WTC11 (cell line): ENCODE results near the gene PIGN. TPM values are rescaled to one million over a fixed set of nuclear protein-coding genes. Genes with fewer than 3 reads are reported as not detected.

Experiments
- ATAC-seq: fragments of 200-7000 bp; cut with Tn5 transposase; 2 replicates; pipeline ENCODE4 v1.10.0; 2021; ENCODE audit warnings: mild to moderate bottlenecking, moderate library complexity
- CTCF ChIA-PET: fragments of 300-600 bp; sonication (Branson Sonifier 250); formaldehyde crosslinking; loops from one replicate; lab custom pipeline; 2021; ENCODE audit warnings: antibody characterized with exemption; lab: Charles Lee
- POLR2A ChIA-PET: fragments of 350-600 bp; sonication (Branson Sonifier 250); formaldehyde crosslinking; loops from one replicate; lab custom pipeline; 2021; ENCODE audit warnings: antibody characterized with exemption; lab: Charles Lee
- DNase-seq: peaks from one replicate; pipeline ENCODE4 v3.0.0; 2021; ENCODE audit warnings: low spot score
- H3K27ac Mint-ChIP-seq: 2 replicates; pipeline ENCODE4 v1.8.0; 2021; ENCODE audit warnings: mixed read lengths
- H3K27me3 Mint-ChIP-seq: 2 replicates; pipeline ENCODE4 v1.8.0; 2021; ENCODE audit warnings: low read depth, mild to moderate bottlenecking, moderate library complexity, mixed read lengths
- H3K36me3 Mint-ChIP-seq: 2 replicates; pipeline ENCODE4 v1.8.0; 2021; ENCODE audit warnings: mixed read lengths
- H3K4me1 Mint-ChIP-seq: 2 replicates; pipeline ENCODE4 v1.8.0; 2022; ENCODE audit warnings: mixed read lengths
- H3K4me3 Mint-ChIP-seq: 2 replicates; pipeline ENCODE4 v1.8.0; 2021; ENCODE audit warnings: mild to moderate bottlenecking, moderate library complexity, mixed read lengths
- H3K9me3 Mint-ChIP-seq: 2 replicates; pipeline ENCODE4 v1.8.0; 2021; ENCODE audit warnings: mixed read lengths
- ETV6 ChIP-seq: sonication (generic); formaldehyde crosslinking; IDR thresholded peaks from 2 replicates; pipeline ENCODE4 v1.8.1; 2022; ENCODE audit warnings: mild to moderate bottlenecking, missing genetic modification reagents
- FOXJ3 ChIP-seq: sonication (generic); formaldehyde crosslinking; IDR thresholded peaks from 2 replicates; pipeline ENCODE4 v1.9.0; 2021; ENCODE audit warnings: missing genetic modification reagents, mild to moderate bottlenecking, borderline replicate concordance
- FOXK1 ChIP-seq: sonication (generic); formaldehyde crosslinking; IDR thresholded peaks from 2 replicates; pipeline ENCODE4 v1.8.0; 2022; ENCODE audit warnings: mild to moderate bottlenecking, moderate library complexity, missing genetic modification reagents
- JAZF1 ChIP-seq: fragments of 250-450 bp; sonication (Bioruptor Pico); IDR thresholded peaks from 2 replicates; pipeline ENCODE4 v1.9.0; 2021; ENCODE audit warnings: moderate library complexity, mild to moderate bottlenecking, inconsistent platforms
- MAX ChIP-seq: sonication (generic); formaldehyde crosslinking; IDR thresholded peaks from 2 replicates; pipeline ENCODE4 v1.8.0; 2022; ENCODE audit warnings: mild to moderate bottlenecking, missing genetic modification reagents
- NFATC4 ChIP-seq: fragments of 250-450 bp; sonication (Bioruptor Pico); IDR thresholded peaks from 2 replicates; pipeline ENCODE4 v1.9.0; 2021; ENCODE audit warnings: mild to moderate bottlenecking
- NFE2L1 ChIP-seq: sonication (generic); formaldehyde crosslinking; IDR thresholded peaks from 2 replicates; pipeline ENCODE4 v1.8.1; 2023; ENCODE audit warnings: missing genetic modification reagents
- RELA ChIP-seq: sonication (generic); formaldehyde crosslinking; IDR thresholded peaks from 2 replicates; pipeline ENCODE4 v1.8.1; 2022; ENCODE audit warnings: missing genetic modification reagents, mild to moderate bottlenecking, borderline replicate concordance
- SMAD3 ChIP-seq: sonication (generic); formaldehyde crosslinking; IDR thresholded peaks from 2 replicates; pipeline ENCODE4 v1.8.0; 2022; ENCODE audit warnings: missing genetic modification reagents, mild to moderate bottlenecking, borderline replicate concordance
- TEAD4 ChIP-seq: sonication (generic); formaldehyde crosslinking; IDR thresholded peaks from 2 replicates; pipeline ENCODE4 v1.8.0; 2022; ENCODE audit warnings: mild to moderate bottlenecking, missing genetic modification reagents
- USF2 ChIP-seq: sonication (generic); formaldehyde crosslinking; IDR thresholded peaks from 2 replicates; pipeline ENCODE4 v1.8.1; 2023; ENCODE audit warnings: mild to moderate bottlenecking, missing genetic modification reagents, moderate library complexity
- ZBTB43 ChIP-seq: sonication (generic); formaldehyde crosslinking; IDR thresholded peaks from 2 replicates; pipeline ENCODE4 v1.8.1; 2023; ENCODE audit warnings: mild to moderate bottlenecking, missing genetic modification reagents
- ZNF232 ChIP-seq: sonication (generic); formaldehyde crosslinking; IDR thresholded peaks from 2 replicates; pipeline ENCODE4 v1.8.0; 2022; ENCODE audit warnings: mild to moderate bottlenecking, missing genetic modification reagents
- ZNF263 ChIP-seq: sonication (generic); formaldehyde crosslinking; IDR thresholded peaks from 2 replicates; pipeline ENCODE4 v1.8.1; 2022; ENCODE audit warnings: low read depth, mild to moderate bottlenecking, moderate library complexity, missing genetic modification reagents
- ZNF317 ChIP-seq: sonication (generic); formaldehyde crosslinking; IDR thresholded peaks from 2 replicates; pipeline ENCODE4 v1.8.1; 2023; ENCODE audit warnings: low read depth, mild to moderate bottlenecking, moderate library complexity, missing genetic modification reagents, borderline replicate concordance
- ZNF423 ChIP-seq: fragments of 250-450 bp; sonication (Bioruptor Pico); IDR thresholded peaks from 2 replicates; pipeline ENCODE4 v2.1.2; 2022; ENCODE audit warnings: mild to moderate bottlenecking, moderate library complexity
- total RNA-seq: library from RNA; stranded (reverse); gene quantifications from 3 replicates; pipeline ENCODE4 v1.2.3, GENCODE V29; 2021
- TF ChIP-seq, protein P1 (sequence below): fragments of 250-450 bp; sonication (Bioruptor Pico); IDR thresholded peaks from 2 replicates; pipeline ENCODE4 v2.1.2; 2022; ENCODE audit warnings: mild to moderate bottlenecking, moderate library complexity
- TF ChIP-seq, protein P2 (sequence below): fragments of 200-600 bp; IDR thresholded peaks from 2 replicates; pipeline ENCODE4 v1.8.0; 2022; ENCODE audit warnings: antibody characterized with exemption
- TF ChIP-seq, protein P3 (sequence below): sonication (generic); formaldehyde crosslinking; IDR thresholded peaks from 2 replicates; pipeline ENCODE4 v1.8.1; 2023; ENCODE audit warnings: mild to moderate bottlenecking, moderate library complexity, missing genetic modification reagents
- TF ChIP-seq, protein P4 (sequence below): fragments of 250-450 bp; sonication (Bioruptor Pico); IDR thresholded peaks from 2 replicates; pipeline ENCODE4 v1.9.0; 2021; ENCODE audit warnings: moderate library complexity, mild to moderate bottlenecking, inconsistent platforms, borderline replicate concordance

PIGN gene
- total RNA-seq, 1 experiment from 2014 or later: 23.4 TPM

GRCh38 chr18:61998957-61999356 lies 187.9 kb downstream of the PIGN start:
- H3K27me3 Mint-ChIP-seq: peaks cover 3% of the 10 kb centered on the region; the same call in 1 of the 2 replicates
- peak overlapping the region; percentile 80 for H3K27ac Mint-ChIP-seq
- CTCF ChIA-PET: no interaction called here

GRCh38 chr18:61998335-61998734 lies 188.5 kb downstream of the PIGN start:
- CTCF ChIA-PET: no interaction called here
- ATAC-seq: no peak
- TF ChIP-seq FOXK1 (no peak), MAX (CRISPR knock-in tag) (no peak)
- Mint-ChIP-seq H3K27me3 (peaks cover 3% of the 10 kb centered on the region; the same call in 1 of the 2 replicates), H3K4me3 (no peak overlapping the region), H3K27ac (no peak overlapping the region), H3K9me3 (peaks cover 52% of the 10 kb centered on the region), H3K4me1 (peaks cover 42% of the 10 kb centered on the region), H3K36me3 (peaks cover 44% of the 10 kb centered on the region)
- POLR2A ChIA-PET: no interaction called here
- no peak for DNase-seq

More at GRCh38 chr18:61998957-61999356, 187.9 kb downstream of the PIGN start:
- H3K9me3 Mint-ChIP-seq: peaks cover 57% of the 10 kb centered on the region
- no peak for TF ChIP-seq RELA
- no peak for TF ChIP-seq SMAD3 (CRISPR knock-in tag)
- ATAC-seq: no peak
- no peak overlapping the region for H3K4me3 Mint-ChIP-seq
- H3K4me1 Mint-ChIP-seq: peaks cover 41% of the 10 kb centered on the region
- POLR2A ChIA-PET: no interaction called here
- DNase-seq: no peak
- H3K36me3 Mint-ChIP-seq: peaks cover 47% of the 10 kb centered on the region

DNA sequence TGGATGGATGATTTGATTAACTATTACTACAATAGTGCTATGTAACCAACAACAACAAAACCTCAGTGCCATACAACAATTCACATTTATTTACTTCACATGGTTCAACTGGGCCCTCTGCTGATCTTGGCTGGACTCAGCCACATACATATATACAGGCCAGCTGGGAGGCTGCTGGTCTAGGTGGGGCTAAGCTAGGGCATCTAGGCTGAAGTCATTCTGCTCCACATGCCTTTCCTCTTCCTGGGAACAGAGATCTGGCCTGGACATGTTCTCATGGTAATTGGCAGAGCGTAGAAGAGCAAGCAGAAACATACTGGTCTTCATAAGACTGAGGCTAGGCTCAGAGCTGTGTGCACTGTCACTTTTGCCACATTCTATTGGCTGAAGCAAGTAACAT lies 191.2 kb downstream of the PIGN start:
- ChIA-PET CTCF (no interaction called here), POLR2A (no interaction called here)
- peaks cover 41% of the 10 kb centered on the region for H3K4me1 Mint-ChIP-seq
- DNase-seq (no peak), ATAC-seq (no peak; the same call in 1 of the 2 replicates)
- peaks cover 3% of the 10 kb centered on the region; the same call in 1 of the 2 replicates for H3K27me3 Mint-ChIP-seq
- TF ChIP-seq TEAD4 (CRISPR knock-in tag) (no peak), FOXK1 (no peak), MAX (CRISPR knock-in tag) (no peak), ZNF263 (CRISPR knock-in tag) (no peak), NFE2L1 (CRISPR knock-in tag) (no peak), ZNF232 (CRISPR knock-in tag) (no peak), FOXJ3 (CRISPR knock-in tag) (no peak), USF2 (CRISPR knock-in tag) (no peak), ZNF317 (CRISPR knock-in tag) (no peak), ETV6 (no peak), NFATC4 (CRISPR knock-in tag) (no peak), ZBTB43 (CRISPR knock-in tag) (no peak), ZNF423 (no peak), JAZF1 (CRISPR knock-in tag) (no peak)
- TF ChIP-seq, protein P1, sequence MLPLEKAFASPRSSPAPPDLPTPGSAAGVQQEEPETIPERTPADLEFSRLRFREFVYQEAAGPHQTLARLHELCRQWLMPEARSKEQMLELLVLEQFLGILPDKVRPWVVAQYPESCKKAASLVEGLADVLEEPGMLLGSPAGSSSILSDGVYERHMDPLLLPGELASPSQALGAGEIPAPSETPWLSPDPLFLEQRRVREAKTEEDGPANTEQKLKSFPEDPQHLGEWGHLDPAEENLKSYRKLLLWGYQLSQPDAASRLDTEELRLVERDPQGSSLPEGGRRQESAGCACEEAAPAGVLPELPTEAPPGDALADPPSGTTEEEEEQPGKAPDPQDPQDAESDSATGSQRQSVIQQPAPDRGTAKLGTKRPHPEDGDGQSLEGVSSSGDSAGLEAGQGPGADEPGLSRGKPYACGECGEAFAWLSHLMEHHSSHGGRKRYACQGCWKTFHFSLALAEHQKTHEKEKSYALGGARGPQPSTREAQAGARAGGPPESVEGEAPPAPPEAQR: no peak
- TF ChIP-seq, protein P2, sequence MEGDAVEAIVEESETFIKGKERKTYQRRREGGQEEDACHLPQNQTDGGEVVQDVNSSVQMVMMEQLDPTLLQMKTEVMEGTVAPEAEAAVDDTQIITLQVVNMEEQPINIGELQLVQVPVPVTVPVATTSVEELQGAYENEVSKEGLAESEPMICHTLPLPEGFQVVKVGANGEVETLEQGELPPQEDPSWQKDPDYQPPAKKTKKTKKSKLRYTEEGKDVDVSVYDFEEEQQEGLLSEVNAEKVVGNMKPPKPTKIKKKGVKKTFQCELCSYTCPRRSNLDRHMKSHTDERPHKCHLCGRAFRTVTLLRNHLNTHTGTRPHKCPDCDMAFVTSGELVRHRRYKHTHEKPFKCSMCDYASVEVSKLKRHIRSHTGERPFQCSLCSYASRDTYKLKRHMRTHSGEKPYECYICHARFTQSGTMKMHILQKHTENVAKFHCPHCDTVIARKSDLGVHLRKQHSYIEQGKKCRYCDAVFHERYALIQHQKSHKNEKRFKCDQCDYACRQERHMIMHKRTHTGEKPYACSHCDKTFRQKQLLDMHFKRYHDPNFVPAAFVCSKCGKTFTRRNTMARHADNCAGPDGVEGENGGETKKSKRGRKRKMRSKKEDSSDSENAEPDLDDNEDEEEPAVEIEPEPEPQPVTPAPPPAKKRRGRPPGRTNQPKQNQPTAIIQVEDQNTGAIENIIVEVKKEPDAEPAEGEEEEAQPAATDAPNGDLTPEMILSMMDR: no peak
- TF ChIP-seq, protein P3, sequence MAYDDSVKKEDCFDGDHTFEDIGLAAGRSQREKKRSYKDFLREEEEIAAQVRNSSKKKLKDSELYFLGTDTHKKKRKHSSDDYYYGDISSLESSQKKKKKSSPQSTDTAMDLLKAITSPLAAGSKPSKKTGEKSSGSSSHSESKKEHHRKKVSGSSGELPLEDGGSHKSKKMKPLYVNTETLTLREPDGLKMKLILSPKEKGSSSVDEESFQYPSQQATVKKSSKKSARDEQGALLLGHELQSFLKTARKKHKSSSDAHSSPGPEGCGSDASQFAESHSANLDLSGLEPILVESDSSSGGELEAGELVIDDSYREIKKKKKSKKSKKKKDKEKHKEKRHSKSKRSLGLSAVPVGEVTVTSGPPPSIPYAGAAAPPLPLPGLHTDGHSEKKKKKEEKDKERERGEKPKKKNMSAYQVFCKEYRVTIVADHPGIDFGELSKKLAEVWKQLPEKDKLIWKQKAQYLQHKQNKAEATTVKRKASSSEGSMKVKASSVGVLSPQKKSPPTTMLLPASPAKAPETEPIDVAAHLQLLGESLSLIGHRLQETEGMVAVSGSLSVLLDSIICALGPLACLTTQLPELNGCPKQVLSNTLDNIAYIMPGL (CRISPR knock-in tag): no peak
- TF ChIP-seq, protein P4, sequence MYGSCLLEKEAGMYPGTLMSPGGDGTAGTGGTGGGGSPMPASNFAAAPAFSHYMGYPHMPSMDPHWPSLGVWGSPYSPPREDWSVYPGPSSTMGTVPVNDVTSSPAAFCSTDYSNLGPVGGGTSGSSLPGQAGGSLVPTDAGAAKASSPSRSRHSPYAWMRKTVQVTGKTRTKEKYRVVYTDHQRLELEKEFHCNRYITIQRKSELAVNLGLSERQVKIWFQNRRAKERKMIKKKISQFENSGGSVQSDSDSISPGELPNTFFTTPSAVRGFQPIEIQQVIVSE (CRISPR knock-in tag): no peak
- H3K27ac Mint-ChIP-seq: no peak overlapping the region
- H3K9me3 Mint-ChIP-seq: peaks cover 27% of the 10 kb centered on the region
- H3K4me3 Mint-ChIP-seq: no peak overlapping the region
- H3K36me3 Mint-ChIP-seq: peaks cover 18% of the 10 kb centered on the region
